GM23248 (cell line): ENCODE measurements around the gene SPAG6. TPM values are rescaled to one million over a fixed set of nuclear protein-coding genes. Genes with fewer than 3 reads are reported as not detected.

Experiments used
- DNase-seq: peaks from one replicate; pipeline ENCODE4 v3.0.0-alpha.2; 2015
- H2AFZ ChIP-seq: fragments of 200-600 bp; sonication (generic); 2 replicates; pipeline ENCODE4 v1.6.1; 2016; ENCODE audit warnings: antibody characterized with exemption
- H3F3A ChIP-seq: fragments of 200-600 bp; sonication (generic); 2 replicates; pipeline ENCODE4 v1.6.1; 2016; ENCODE audit warnings: mild to moderate bottlenecking, antibody characterized with exemption, mixed run types; ENCODE audit not compliant: insufficient read depth
- H3K27ac ChIP-seq: fragments of 200-600 bp; sonication (generic); 2 replicates; pipeline ENCODE4 v1.5.1; 2016; ENCODE audit warnings: mild to moderate bottlenecking
- H3K27me3 ChIP-seq: fragments of 200-600 bp; sonication (generic); replicated peaks from 2 replicates; pipeline ENCODE4 v1.6.1; 2016; ENCODE audit warnings: mild to moderate bottlenecking; ENCODE audit not compliant: insufficient read depth
- H3K36me3 ChIP-seq: fragments of 200-600 bp; sonication (generic); 2 replicates; pipeline ENCODE4 v1.6.1; 2016; ENCODE audit warnings: low read depth, mild to moderate bottlenecking
- H3K4me1 ChIP-seq: fragments of 200-600 bp; sonication (generic); 2 replicates; pipeline ENCODE4 v1.6.1; 2016; ENCODE audit warnings: mild to moderate bottlenecking; ENCODE audit not compliant: insufficient read depth
- H3K4me2 ChIP-seq: fragments of 200-600 bp; sonication (generic); one replicate; pipeline ENCODE4 v1.6.1; 2016; ENCODE audit warnings: mild to moderate bottlenecking; ENCODE audit not compliant: unreplicated experiment
- H3K4me3 ChIP-seq: fragments of 200-600 bp; sonication (generic); 2 replicates; pipeline ENCODE4 v1.5.1; 2016; ENCODE audit warnings: mild to moderate bottlenecking
- H3K79me2 ChIP-seq: fragments of 200-600 bp; sonication (generic); 2 replicates; pipeline ENCODE4 v1.6.1; 2016; ENCODE audit warnings: mild to moderate bottlenecking; ENCODE audit not compliant: insufficient read depth
- H3K9ac ChIP-seq: fragments of 200-600 bp; sonication (generic); 2 replicates; pipeline ENCODE4 v1.6.1; 2016; ENCODE audit warnings: mild to moderate bottlenecking
- H3K9me2 ChIP-seq: fragments of 200-600 bp; sonication (generic); 2 replicates; pipeline ENCODE4 v1.6.1; 2016; ENCODE audit warnings: mixed run types, mild to moderate bottlenecking, moderate library complexity; ENCODE audit not compliant: insufficient read depth
- H3K9me3 ChIP-seq: fragments of 200-600 bp; sonication (generic); one replicate; pipeline ENCODE4 v1.6.1; 2017; ENCODE audit warnings: low read depth
- H4K20me1 ChIP-seq: fragments of 200-600 bp; sonication (generic); 2 replicates; pipeline ENCODE4 v1.6.0; 2016; ENCODE audit not compliant: insufficient read depth
- EZH2 ChIP-seq: fragments of 200-600 bp; sonication (generic); IDR thresholded peaks from 2 replicates; pipeline ENCODE4 v1.6.1; 2018; ENCODE audit warnings: antibody characterized with exemption, mild to moderate bottlenecking; ENCODE audit not compliant: insufficient read depth, poor library complexity, severe bottlenecking
- EZH2phosphoT487 ChIP-seq: fragments of 200-600 bp; sonication (generic); IDR thresholded peaks from 2 replicates; pipeline ENCODE4 v1.6.1; 2018; ENCODE audit warnings: antibody characterized with exemption, moderate library complexity, mild to moderate bottlenecking, low read depth; ENCODE audit not compliant: insufficient read depth
- WGBS, 2 experiments: methylation state at CpG; one replicate each; pipeline ENCODE4 v1.1.6; 2015 to 2017; ENCODE audit warnings: low lambda C conversion rate in 2 of 2, low coverage in 1 of 2; ENCODE audit errors: missing lambda C conversion rate in 2 of 2; 5-methylcytosine and 5-hydroxymethylcytosine counted together
- in situ Hi-C: fragments of 300-500 bp; cut with MboI; formaldehyde crosslinking; loops from 2 replicates; pipeline ENCODE4 v1.15.0; 2020
- polyA plus RNA-seq: library from polyadenylated mRNA; unstranded; fragments of >200 nt; fragmentation: Nextera tagmentation; extraction: Ambion mirVana; gene quantifications from 2 replicates; pipeline ENCODE4 v1.2.1, GENCODE V29; 2016
- total RNA-seq: library from RNA; depleted of rRNA; stranded (reverse); fragments of >200 nt; shearing (Covaris generic); gene quantifications from 2 replicates; pipeline ENCODE4 v1.2.3, GENCODE V29; 2014

The SPAG6 gene
- total and polyA plus RNA-seq, 2 experiments from 2014 or later = not detected

- no peaks in the 10 kb centered on the region for H3K79me2 ChIP-seq
- no peak overlapping the region for H3K4me2 ChIP-seq
- H3K4me3 ChIP-seq = no peak overlapping the region
- no peak overlapping the region; the same call in 1 of the 2 replicates for H2AFZ ChIP-seq
- no peaks in the 10 kb centered on the region for H4K20me1 ChIP-seq
- H3K27me3 ChIP-seq = no peaks in the 10 kb centered on the region
- DNase-seq = no peak
- TF ChIP-seq EZH2phosphoT487 = no peak
- TF ChIP-seq EZH2 = no peak
- 0 out of 2 replicates have a peak, but pooled peaks cover 12% of the 10 kb centered on the region for H3K4me1 ChIP-seq
- H3K9me3 ChIP-seq = no peaks in the 10 kb centered on the region
- no peaks in the 10 kb centered on the region for H3K9me2 ChIP-seq
- H3K9ac ChIP-seq = no peak overlapping the region
- in situ Hi-C loops = no loop called here
- 40 to 51% methylated on average over 3 of the region's 3 CpGs for whole genome bisulfite sequencing, 2 experiments
- H3K36me3 ChIP-seq = no peaks in the 10 kb centered on the region
- no peak overlapping the region for H3K27ac ChIP-seq
- H3F3A ChIP-seq = peaks cover 11% of the 10 kb centered on the region; the same call in 1 of the 2 replicates
Observed at GRCh38 chr10:22445495-22445894, 100.2 kb downstream of the SPAG6 start.

- H4K20me1 ChIP-seq = no peaks in the 10 kb centered on the region
- DNase-seq = no peak
- H3K36me3 ChIP-seq = no peaks in the 10 kb centered on the region
- no peak overlapping the region for H3K27ac ChIP-seq
- H3K27me3 ChIP-seq = no peaks in the 10 kb centered on the region
- no peak overlapping the region for H3K9ac ChIP-seq
- no peaks in the 10 kb centered on the region for H3K9me2 ChIP-seq
- H3K4me1 ChIP-seq = 0 out of 2 replicates have a peak, but pooled peaks cover 12% of the 10 kb centered on the region
- H3K9me3 ChIP-seq = no peaks in the 10 kb centered on the region
- TF ChIP-seq EZH2 (no peak), EZH2phosphoT487 (no peak)
- in situ Hi-C loops = no loop called here
- no peaks in the 10 kb centered on the region for H3K79me2 ChIP-seq
- H3F3A ChIP-seq = peaks cover 11% of the 10 kb centered on the region; the same call in 1 of the 2 replicates
- H2AFZ ChIP-seq = no peak overlapping the region
- 91 to 93% methylated on average over 2 of the region's 2 CpGs for WGBS, 2 experiments
- no peak overlapping the region for H3K4me2 ChIP-seq
- no peak overlapping the region for H3K4me3 ChIP-seq
Observed at GRCh38 chr10:22447068-22447467, 101.8 kb downstream of the SPAG6 start.

GRCh38 chr10:22451346-22451745 lies 106.0 kb downstream of the SPAG6 start:
- no peak overlapping the region for H3K27ac ChIP-seq
- no peak overlapping the region for H3K4me2 ChIP-seq
- H3K9me3 ChIP-seq = no peaks in the 10 kb centered on the region
- no peaks in the 10 kb centered on the region for H3K79me2 ChIP-seq
- WGBS, 2 experiments = 87 to 88% methylated on average over 7 of the region's 7 CpGs
- no peaks in the 10 kb centered on the region for H3K36me3 ChIP-seq
- H4K20me1 ChIP-seq = no peaks in the 10 kb centered on the region
- H2AFZ ChIP-seq = no peak overlapping the region
- TF ChIP-seq EZH2 = no peak
- no peak for TF ChIP-seq EZH2phosphoT487
- no peaks in the 10 kb centered on the region for H3K27me3 ChIP-seq
- H3K9me2 ChIP-seq = no peaks in the 10 kb centered on the region
- no peaks in the 10 kb centered on the region for H3K4me1 ChIP-seq
- no peak overlapping the region for H3K9ac ChIP-seq
- no peaks in the 10 kb centered on the region for H3F3A ChIP-seq
- in situ Hi-C loops = no loop called here
- H3K4me3 ChIP-seq = no peak overlapping the region
- no peak for DNase-seq

- no peaks in the 10 kb centered on the region for H3F3A ChIP-seq
- no peak for DNase-seq
- H3K36me3 ChIP-seq = no peaks in the 10 kb centered on the region
- no peak overlapping the region for H3K9ac ChIP-seq
- H3K27ac ChIP-seq = no peak overlapping the region
- H3K4me1 ChIP-seq = no peaks in the 10 kb centered on the region
- H3K9me2 ChIP-seq = no peaks in the 10 kb centered on the region
- H3K4me3 ChIP-seq = no peak overlapping the region
- TF ChIP-seq EZH2phosphoT487 (no peak), EZH2 (no peak)
- H3K4me2 ChIP-seq = no peak overlapping the region
- no peak overlapping the region for H2AFZ ChIP-seq
- no peaks in the 10 kb centered on the region for H3K79me2 ChIP-seq
- H3K9me3 ChIP-seq = no peaks in the 10 kb centered on the region
- WGBS, 2 experiments = 95 to 96% methylated on average over 8 of the region's 8 CpGs
- no peaks in the 10 kb centered on the region for H3K27me3 ChIP-seq
- H4K20me1 ChIP-seq = no peaks in the 10 kb centered on the region
- in situ Hi-C loops = no loop called here
Observed at GRCh38 chr10:22453320-22453719, 108.0 kb downstream of the SPAG6 start.
